GM19239 (cell line): ENCODE results near the gene CNOT9.

Source experiments
- DNase-seq: peaks from one replicate; pipeline ENCODE4 v3.0.0; 2011; ENCODE audit warnings: low spot score; ENCODE audit not compliant: insufficient read length
- FAIRE-seq: peaks from 2 replicates; lab custom pipeline; 2011; peaks lifted over from hg19 to GRCh38; lab: Jason Lieb, UNC

CNOT9 gene

DNA sequence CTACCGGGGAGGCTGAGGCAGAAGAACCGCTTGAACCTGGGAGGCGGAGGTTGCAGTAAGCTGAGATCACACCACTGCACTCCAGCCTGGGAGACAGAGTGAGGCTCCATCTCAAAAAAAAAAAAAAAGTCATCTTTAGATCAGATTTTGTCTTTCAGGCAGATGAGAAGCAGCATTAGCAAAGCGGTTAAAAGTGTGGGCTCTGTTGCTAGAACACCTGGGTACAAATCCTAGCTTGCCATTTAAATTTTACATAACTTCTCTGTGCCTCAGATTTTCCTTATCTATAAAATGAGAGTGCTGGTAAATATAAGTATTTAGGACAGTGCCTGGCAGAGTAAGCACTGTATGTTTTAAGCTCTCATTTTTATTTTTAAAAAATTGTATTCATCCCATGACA lies 8.2 kb downstream of the CNOT9 start:
- DNase-seq (no peak), FAIRE-seq (no peak)

DNA sequence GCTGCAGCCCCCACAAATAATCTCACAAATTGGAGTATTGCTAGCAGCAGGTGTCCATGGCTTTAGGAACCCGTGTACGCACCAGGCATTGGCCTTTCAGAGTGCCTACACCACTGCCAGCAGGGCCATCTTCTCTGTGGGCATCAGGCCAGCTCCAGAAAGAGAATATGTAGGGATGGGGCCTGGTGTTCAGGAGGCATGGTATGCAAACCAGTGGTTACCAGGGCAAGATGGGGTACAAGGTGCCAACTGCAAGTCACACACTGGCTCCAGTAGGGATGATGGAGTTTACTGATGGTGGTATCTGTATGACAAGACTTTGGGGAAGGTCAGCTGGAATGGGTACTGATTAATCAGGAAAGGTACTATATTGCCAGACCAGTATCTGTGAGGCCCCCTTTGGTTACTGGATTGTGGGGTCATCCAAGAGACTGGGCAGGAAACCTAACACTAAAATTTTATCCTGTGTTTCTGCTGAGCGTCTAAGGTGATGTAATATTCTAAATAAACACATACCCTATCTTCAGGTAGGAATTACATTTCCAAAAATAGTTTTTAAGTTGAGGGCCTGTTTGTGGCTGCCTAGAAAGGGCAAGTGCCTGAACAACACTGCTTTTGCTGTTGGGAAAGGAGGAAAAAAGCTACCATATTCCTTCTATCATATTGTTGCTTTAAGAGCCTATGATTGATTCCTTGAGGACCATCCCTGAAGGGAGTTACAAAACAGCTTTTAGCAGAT lies 9.0 kb downstream of the CNOT9 start:
- DNase-seq (no peak), FAIRE-seq (no peak)

DNA sequence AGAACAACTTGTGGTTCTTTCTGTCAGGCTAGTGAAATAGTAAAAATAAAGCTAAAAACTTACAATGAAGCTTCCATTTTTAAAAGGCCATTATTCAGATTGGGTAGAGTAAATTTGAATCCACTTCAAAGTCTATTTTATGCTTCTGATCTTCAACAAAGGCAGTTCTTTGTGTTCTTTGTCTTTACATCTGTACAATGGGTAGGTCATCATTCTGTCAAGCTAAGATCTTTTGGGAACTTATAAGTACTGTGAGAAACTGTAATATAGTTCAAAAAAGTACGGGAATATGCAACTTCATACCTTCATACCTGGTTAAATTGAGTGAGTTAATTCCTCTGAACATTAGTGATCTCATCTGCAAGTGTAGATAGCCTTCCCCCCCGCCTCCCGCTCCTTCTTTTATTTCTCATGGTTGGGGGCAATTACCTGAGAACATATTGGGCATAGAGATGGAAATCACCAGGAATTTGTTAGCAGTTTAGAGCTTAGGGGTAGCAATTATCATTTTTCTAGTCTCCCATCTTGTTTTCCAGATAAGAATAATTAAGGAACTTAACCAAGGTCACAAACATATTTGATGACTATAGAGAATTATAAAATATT lies 9.7 kb downstream of the CNOT9 start:
- no peak for DNase-seq
- FAIRE-seq: no peak

DNA sequence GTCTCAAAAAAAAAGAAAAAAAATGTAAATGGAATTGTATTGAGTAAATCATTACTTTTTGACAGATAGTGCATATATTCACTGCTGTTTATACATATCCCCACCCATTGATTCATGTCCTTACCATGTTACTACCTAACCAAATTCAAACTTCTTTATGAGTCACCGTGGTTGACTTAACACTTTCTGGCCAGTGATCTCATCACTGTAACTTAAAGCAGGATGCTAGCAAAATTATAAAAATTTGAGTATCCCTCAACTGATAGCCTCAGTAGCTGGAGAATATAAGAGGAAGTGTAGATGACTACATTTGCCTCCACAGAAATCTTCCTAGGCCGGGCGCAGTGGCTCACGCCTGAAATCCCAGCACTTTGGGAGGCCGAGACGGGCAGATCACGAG lies 13.4 kb downstream of the CNOT9 start:
- no peak for FAIRE-seq

DNA sequence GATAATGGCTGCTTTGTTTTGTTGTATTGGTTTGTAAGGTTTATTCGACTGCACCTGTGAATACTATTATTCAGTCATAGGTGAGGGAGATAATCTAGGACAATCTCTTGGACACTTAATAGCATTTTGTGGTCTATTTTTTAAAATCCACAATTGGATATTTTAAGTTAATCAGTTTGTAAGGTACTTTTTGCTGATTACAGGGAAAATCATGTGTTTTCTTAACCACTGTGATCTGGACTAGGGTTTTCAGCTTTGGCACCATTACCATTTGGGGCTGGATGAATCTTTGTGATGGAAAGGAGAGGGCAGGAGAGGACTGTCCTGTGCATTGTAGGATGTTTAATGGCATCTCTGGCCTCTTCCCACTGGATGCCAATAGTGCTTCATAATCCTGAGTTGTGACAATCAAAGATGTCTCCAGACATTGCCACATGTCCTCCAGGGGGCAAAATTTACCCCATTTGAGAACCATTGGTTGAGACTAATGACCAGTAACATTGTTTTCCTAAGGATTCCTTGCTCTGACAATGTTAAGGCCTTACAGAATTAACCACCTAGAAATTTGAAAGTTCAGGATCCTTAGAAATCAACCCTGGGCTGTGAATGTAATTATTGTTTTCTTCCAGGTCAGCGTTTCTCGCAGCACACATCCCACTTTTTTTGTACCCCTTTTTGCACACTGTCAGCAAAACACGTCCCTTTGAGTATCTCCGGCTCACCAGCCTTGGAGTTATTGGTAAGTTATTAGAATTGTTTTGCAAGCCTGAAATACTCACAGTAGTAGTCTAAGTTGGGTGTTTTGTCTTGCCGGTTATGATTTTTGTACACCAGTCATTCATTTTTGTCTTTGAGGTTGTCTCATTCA lies 15.6 kb downstream of the CNOT9 start:
- no peak for FAIRE-seq
- DNase-seq: no peak

More for the DNA sequence above, 13.4 kb downstream of the CNOT9 start:
- no peak for DNase-seq

DNA sequence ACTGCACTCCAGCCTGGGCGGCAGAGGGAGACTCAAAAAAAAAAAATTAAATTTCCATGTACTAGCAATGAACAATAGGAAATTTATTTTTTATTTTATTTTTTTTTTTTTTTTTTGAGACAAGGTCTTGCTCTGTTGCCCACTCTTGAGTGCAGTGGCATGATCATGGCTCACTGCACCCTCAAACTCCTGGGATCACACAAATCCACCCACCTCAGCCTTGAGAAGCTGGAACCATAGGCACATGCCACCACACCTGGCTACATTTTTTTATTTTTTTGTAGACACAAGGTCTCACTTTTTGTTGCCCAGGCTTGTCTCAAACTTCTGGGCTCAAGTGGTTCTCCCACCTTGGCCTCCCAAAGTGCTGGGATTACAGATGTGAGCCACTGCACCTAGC lies 16.9 kb downstream of the CNOT9 start:
- no peak for FAIRE-seq
- DNase-seq: no peak

DNA sequence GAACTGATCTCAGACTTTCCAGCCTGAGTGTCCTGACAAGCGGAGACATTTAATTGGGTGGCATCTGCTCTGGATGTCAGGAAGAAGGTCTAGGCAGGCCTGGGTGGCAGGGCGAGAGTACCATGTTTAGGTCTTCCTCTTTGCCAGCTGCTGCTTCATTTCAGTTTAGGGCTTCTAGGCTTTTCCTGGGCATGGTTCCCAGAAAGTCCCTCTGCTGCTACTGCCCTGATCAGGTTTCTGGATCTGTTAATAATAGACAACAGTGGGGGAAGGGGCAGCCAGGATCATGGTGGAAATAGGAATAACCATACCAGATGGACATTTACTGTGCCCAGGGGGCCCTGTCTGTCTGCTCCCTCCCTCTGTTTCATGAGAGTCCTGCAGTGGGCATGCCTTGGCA lies 36.8 kb downstream of the CNOT9 start:
- FAIRE-seq (no peak), DNase-seq (no peak)

DNA sequence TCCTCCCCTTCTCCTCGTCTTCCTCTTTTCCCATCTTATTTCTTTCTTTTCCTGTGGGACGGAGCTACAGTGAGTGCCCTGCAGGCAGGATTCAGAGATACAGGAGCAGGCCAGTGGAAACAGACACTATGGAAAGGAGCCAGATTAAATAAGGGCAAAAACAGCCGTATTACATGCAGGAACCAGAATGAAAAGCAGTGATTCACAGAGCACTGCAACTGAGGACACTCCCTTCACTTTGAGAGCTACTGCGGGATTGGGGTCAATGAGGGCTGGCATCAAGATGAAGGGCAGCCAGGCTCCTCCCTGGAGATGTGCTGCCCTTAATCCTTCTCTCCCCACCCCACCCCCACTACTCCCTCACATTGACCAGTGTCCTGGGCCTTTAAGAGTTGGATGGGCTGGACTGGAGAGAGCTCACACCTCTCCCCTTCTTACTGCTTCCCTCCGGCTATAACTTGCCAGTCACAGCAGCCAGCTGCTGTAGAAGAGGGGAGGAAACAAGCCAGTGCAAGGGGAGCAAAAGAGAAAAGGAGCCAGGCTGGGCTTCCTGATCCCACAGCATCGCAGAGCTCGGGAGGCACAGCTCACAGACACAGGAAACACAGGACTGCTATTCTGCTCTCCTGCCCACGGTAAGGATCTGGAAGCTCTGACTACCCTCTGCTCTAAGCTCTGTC lies 38.9 kb downstream of the CNOT9 start, which contains the start of gene PLCD4:
PLCD4 (plus strand) TSS at position 464 of the 680 bp plus-strand sequence. CDS start 7,841 bp downstream, outside the sequence.
- DNase-seq (no peak), FAIRE-seq (no peak)

DNA sequence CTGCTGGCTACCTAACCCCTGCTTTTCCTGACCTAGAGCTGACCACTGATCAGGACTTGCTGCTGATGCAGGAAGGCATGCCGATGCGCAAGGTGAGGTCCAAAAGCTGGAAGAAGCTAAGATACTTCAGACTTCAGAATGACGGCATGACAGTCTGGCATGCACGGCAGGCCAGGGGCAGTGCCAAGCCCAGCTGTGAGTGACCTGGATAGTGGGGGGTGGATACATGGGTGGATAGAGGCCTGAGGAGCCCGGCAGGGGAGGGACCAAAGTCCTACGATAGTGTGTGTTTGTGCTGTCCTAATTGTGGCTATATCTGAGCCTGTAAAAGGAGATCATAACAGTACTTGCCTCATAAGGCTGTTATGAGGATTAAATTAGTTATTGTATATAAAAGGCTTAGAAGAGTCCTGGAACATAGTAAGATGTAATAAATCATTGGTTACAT lies 47.3 kb downstream of the CNOT9 start:
- FAIRE-seq (no peak), DNase-seq (no peak)

DNA sequence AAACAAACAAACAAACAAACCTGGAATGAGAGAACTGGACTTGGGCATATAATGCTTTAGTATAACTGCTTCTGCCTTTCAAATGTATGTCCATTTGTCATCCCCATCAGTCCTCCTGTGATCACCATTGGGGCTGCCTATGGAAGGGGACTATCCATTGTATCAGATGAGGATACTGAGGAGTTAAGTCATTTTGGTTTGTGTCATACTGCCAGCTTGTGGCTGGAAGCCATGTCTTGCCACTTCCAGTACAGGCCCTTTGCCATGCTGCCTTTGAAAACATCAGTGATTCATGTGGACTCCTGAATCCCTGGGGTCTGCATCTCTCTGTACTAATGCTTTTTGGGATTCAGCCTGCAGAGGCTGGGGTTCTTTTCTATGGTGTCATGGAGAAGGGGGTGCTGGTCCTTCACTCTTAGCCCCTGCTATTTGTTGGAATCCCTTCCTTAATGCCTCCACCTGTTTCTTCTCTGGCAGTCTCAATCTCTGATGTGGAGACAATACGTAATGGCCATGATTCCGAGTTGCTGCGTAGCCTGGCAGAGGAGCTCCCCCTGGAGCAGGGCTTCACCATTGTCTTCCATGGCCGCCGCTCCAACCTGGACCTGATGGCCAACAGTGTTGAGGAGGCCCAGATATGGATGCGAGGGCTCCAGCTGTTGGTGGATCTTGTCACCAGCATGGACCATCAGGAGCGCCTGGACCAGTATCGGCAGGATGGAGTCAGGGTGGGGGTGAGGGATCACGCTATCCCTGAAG lies 49.6 kb downstream of the CNOT9 start:
- DNase-seq (no peak), FAIRE-seq (no peak)

DNA sequence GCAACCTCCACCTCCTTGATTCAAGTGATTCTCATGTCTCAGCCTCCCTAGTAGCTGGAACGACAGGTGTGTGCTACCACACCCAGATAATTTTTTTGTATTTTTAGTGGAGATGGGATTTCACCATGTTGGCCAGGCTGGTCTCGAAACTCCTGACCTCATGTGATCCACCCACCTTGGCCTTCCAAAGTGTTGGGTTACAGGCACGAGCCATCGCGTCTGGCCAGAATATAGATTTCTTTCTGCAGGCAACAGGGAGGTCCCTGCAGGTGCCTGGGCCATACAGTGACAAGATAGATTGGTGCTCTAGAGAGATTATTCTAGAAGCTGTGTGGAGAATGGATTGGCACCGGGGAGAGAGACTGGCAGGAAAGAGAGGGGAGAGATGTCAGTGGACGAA lies 52.4 kb downstream of the CNOT9 start:
- no peak for DNase-seq
- no peak for FAIRE-seq

DNA sequence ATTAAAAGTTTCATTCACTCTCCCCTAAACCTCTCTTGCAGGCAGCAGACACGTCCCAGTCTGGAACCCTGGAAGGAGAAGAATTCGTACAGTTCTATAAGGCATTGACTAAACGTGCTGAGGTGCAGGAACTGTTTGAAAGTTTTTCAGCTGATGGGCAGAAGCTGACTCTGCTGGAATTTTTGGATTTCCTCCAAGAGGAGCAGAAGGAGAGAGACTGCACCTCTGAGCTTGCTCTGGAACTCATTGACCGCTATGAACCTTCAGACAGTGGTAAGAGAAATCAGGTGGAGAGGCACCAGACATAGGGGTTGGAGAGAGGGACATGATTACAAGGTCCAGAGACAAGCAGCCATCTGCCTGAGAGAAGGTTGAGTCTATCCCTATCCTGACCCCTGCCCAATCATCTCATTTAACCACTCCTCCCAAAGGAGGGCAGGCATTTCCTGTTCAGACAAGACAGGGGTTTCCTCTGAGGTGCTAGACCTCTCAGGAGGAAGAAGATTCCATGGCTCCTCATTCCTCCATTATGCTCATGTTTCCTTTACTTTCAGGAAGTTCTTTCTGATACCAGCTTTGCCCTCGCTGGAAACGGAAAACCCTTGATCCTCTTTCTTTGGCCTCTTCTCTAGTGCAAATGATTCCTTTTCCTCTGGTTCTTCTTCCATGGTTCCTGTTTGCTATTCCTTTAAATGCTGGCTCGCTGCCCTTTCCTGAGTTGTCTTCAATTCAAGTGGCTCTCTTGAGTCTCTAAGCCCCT lies 54.1 kb downstream of the CNOT9 start:
- no peak for FAIRE-seq

DNA sequence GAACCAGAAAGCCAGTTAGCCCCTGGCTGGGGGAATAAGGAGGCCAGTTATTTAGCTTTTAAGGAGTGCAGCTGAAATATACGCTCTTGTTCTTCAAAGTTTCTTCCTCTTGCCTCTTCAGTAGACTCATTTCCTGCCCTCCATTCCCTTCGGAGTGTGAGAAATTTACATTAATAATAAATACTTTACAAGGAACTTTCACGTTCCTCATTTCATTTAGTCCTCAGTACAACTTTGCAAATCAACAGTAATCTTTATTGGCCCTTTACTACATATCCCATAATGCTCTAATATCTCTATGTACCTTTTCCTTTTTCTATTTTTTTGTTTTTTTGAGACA lies 54.7 kb downstream of the CNOT9 start:
- FAIRE-seq (no peak), DNase-seq (no peak)

More for the DNA sequence above, 54.1 kb downstream of the CNOT9 start:
- no peak for DNase-seq

DNA sequence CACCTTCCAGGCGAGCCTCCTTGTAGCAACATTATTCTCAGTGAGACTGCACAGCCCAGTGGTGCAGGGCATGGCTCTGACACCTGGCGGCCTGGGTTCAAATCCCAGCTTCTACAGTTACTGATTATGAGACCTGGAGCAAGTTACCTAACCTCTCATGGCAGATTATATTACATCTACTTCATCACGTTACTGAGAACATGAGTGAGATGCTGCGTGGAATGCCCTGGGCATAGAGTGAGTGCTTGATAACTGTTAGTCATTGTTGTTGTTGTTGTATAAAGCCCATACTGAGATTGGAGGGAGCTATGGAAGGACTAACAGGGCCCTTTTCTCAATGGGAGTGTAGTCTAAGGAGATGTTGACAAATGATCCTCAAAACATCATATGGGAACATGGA lies 57.7 kb downstream of the CNOT9 start:
- no peak for FAIRE-seq
- DNase-seq: no peak

DNA sequence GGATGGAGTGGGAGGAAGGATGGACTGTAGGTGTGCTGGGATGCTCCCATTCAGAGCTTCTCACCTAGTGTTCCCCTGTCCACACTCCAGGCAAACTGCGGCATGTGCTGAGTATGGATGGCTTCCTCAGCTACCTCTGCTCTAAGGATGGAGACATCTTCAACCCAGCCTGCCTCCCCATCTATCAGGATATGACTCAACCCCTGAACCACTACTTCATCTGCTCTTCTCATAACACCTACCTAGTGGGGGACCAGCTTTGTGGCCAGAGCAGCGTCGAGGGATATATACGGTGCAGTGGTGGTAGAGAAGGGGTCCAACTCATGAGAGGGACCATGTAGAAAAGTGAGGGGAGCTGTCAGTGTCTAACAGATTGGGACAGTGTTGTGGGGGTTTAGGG lies 59.3 kb downstream of the CNOT9 start:
- no peak for FAIRE-seq

DNA sequence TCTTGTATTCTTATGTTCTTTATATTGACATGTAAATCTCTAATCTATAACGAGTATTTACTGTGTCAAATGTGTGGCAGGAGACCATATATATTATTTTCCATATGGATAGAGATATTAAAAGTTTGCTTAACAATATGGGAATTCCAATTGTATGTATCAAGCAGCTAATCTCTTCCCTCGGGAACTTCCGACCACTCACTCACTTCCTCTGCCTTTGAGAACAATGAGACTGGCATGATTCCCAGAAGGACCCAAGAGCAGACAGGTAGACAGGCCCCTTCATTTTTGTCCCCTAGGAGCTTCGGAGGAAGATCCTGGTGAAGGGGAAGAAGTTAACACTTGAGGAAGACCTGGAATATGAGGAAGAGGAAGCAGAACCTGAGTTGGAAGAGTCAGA lies 63.2 kb downstream of the CNOT9 start:
- FAIRE-seq: no peak
- no peak for DNase-seq

More for the DNA sequence above, 59.3 kb downstream of the CNOT9 start:
- no peak for DNase-seq

DNA sequence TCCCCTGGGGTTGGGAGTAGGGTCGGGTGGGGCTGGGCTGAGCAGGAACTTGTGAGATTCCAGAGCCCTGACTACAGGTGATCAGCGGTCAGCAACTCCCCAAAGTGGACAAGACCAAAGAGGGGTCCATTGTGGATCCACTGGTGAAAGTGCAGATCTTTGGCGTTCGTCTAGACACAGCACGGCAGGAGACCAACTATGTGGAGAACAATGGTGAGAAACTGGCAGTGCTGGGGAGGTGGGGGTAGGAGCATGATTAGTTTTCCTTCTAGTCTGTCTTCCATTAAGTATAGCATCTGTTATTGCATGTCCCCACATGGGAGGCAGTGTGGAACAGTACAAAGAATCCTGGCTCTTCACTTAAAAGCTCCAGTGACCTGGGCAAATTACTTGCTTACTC lies 67.1 kb downstream of the CNOT9 start:
- no peak for DNase-seq
- FAIRE-seq: no peak

DNA sequence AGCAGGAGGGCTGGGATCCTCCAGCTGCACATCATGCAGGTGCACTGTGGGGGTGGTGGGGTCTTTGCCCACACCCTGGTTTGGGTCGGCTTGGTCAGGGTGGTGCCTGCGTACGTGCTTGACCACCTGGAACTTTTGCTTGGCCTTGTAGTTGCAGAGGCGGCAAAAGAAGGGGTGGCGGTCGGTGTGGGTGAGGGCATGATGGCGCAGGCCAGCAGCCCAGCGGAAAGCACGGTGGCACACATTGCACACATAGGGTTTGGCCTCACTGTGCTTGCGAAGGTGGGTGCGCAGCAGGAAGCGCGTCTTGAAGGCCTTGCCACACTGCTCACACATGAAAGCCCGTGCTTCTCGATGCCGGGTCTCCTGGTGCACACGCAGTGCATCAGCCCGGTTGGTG lies 69.7 kb downstream of the CNOT9 start:
- no peak for FAIRE-seq

DNA sequence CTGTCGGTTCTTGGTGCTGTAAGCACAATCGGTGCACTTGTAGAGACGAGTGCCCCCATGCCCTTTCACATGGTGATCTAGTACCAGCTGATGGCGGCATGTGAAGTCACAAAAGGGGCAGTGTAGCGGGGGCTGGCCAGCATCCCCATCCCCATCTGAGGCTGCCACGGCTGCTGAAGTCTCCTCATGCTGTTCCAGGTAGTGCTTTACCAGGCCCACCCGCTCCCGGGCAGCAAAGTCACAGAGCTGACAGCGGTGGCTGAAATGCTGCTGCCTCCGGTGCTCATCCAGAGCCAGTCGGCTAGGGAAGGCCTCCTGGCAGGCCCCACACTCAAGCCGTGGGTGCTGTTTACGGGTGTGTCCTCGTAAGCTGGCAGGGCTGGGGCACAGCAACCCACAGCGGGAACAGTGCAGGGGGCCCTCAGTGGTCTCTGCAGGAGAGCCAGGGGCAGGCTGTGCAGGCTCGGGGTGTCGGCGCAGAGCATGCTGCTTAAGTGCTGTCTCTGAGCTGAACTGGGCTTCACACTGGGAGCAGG lies 73.5 kb downstream of the CNOT9 start:
- FAIRE-seq (no peak), DNase-seq (no peak)

More for the DNA sequence above, 69.7 kb downstream of the CNOT9 start:
- DNase-seq: no peak
